T-helper 2 cell treated with Interferon-gamma antibody and Interleukin-4, amounts not matched to agents 100 ng/mL and 5 ng/mL, for 36 hours (primary cell): Measurements from ENCODE around the gene CASR. TPM values are rescaled to one million over a fixed set of nuclear protein-coding genes. Genes with fewer than 3 reads are reported as not detected.

Experiments used
- intact Hi-C: fragments of 100-400 bp; cut with micrococcal nuclease; formaldehyde crosslinking; loops from one replicate; pipeline ENCODE4 v1.15.1; 2023
- total RNA-seq: library from RNA; stranded (reverse); gene quantifications from 2 replicates; pipeline ENCODE4 v1.2.3, GENCODE V29; 2022

The CASR gene
- total RNA-seq, 1 donor from 2014 or later, result 0.02 TPM

DNA sequence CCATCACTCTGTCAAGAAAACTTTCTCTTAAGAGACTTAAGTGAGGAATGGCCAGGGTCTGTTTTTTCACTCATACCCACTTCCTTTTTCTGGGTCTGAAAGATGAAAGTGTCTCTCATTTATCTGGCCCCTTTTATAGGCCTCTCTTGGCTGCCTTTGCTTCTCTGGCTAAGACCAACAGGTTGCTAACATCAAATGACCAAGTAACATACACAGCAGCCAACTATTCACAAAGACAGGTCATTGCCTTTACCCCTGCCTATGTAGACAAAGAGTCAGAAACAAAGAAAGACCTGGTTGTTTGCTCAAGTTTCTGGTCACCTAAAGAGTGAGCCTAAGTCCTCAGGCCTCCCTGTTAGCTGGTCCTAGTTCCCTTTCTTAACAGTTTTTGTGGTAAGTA lies 117.6 kb downstream of the CASR start:
- intact Hi-C loops, result no loop called here

DNA sequence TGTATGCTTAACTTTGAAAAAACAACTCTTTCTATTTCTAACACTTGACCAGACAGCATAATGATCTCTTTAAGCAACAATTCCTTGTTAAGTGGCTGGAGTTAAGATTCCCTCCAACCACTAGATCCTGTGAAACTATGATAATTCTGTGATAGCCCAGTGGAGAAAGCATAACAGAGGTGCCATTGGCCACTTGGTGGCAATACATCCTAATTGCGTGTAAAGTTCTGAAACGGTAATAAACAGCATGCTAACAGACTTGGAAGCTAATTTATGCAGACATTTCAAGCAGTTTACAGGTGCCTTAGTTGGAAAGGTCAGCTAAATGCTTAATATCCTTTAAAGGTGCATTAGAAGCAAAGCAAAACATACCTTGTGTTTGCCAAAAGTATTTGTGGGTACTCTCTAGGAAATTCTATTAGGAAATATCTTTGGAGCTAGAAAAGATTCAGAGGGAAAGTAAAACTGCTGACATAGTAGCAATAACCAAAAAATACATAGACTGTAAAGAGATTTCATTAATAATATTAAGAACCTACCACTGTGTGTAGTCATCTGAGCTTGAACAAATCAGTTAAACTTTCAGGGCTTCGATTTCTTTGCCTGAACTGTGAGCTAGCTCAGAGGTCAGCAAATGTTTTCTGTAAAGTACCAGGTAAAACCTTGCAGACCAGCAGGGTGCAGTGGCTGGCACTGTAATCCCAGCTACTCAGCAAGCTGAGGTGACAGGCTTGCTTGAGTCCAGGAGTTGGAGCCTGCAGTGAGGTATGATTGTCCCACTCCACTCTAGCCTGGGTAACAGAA lies 122.6 kb downstream of the CASR start:
- intact Hi-C loops, result loop anchor here (2.0 kb wide), 1 partner anchor 51 kb away; no protein-coding TSS in a partner anchor

DNA sequence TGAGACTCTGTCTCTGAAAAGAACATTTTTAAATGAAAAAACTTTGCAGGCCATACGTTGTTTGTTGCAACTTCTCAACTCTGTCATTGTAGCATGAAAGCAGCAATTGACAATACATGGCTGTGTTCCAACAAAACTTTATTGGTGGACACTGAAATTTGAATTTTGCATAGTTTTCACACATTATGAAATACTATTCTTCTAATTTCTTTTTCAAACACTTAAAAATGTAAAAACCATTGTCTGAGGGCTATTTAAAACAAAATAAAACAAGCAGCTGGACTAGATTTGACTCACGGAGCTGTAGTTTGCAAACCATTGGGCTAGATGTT lies 123.1 kb downstream of the CASR start:
- intact Hi-C loops, result loop anchor here (2.0 kb wide), 1 partner anchor 50 kb away; no protein-coding TSS in a partner anchor

DNA sequence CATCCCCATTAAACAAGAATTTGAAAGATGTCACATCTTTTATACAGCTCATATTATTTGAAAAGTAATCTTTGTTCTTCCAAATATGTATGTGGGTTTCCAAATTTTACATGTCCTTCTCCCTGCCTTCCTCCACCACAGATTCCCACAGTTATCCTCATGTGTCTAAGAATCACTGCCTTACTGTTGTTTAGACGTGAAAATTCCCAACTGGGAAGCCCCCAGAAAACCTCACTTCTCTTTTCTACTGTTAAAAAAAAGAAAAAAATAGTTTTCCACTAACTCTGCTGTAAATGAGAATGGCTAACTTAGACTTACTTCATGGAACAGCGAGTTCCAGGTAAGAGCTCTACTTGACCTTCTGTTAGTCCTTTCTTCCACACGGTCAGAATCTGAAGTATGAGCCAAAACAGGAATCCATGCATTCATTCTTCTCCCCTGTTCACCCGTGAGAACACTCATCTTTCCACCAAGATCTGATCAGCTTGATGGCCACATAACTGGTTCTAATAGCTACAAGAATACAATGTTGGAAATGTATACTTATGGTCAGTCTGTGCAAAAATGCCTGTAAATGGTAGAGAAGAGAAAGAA lies 123.7 kb downstream of the CASR start:
- intact Hi-C loops, result loop anchor here (2.0 kb wide), 1 partner anchor 50 kb away; no protein-coding TSS in a partner anchor

DNA sequence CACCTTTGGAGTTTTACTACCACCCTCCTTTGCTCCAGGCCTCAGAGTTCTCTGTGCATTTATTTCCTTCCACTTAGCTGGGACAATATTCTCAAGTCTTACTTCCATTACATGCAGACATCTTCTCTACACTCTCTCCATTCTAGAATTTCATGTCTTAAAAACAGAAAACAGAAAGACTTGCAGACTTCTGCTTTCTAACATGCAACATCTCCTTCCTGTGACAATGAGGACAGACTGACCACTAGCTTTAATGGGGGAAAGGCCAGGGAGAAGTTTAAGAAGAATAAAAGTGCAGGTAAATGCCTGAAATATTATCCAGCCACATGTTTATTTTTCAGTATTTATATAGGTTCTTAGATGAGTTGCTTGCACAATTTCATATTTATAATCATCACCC lies 124.5 kb downstream of the CASR start:
- intact Hi-C loops, result loop anchor here (2.0 kb wide), 1 partner anchor 49 kb away; no protein-coding TSS in a partner anchor

DNA sequence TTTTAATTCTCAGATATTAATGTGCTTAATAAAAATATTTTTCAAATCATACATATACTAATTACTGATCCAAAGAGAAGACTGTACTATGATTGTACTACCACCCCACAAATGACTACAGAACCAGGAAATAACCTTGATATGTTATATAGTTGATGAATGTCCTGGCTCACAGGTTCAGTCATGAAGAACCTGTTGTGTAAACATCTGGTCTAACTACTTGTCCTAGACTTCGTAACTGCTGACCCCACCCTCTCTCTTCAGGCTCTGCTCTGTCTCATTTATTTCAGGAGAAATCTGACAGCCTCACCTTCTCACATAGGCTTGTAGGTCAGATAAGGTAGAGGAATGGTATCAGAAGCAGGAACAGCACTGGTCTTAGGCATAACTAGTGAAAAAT lies 126.9 kb downstream of the CASR start:
- intact Hi-C loops, result no loop called here

DNA sequence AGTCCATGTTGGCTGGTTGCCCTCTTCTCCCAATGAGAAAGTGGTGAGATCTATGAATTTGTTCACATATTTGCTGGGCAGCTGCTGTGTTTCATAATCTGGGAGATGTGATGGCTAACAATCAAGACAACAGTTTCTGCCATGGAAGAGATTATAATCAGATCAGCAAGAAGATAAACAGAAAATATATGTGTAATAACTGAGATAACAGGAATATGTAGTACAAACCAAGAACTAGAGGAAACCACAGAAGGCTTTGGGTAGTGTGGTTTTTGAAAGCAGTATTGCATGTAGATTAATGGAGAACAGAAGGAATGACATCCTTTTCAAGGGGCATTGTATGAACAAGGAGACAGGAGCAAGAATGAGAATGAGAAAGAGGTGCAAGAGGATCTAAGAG lies 129.4 kb downstream of the CASR start:
- intact Hi-C loops, result no loop called here

DNA sequence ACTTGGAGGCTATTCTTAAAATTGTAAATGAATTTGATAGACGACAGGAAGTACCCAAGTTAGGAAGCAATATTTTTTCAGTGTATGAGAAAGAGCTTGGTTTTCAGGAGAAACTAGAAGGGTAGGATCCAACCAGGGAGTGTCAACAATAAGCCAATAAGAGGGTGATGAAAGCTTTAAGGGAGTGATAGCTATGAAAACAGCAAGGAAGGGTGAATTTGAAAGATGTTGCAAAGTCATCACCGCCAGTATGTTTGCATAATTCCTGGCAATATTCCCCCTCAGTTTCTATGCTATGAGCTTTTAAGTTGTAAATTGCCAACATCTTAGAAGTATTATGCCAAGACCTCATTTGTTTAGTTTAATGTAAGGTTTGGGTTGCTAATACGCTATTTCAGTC lies 129.8 kb downstream of the CASR start:
- intact Hi-C loops, result no loop called here

DNA sequence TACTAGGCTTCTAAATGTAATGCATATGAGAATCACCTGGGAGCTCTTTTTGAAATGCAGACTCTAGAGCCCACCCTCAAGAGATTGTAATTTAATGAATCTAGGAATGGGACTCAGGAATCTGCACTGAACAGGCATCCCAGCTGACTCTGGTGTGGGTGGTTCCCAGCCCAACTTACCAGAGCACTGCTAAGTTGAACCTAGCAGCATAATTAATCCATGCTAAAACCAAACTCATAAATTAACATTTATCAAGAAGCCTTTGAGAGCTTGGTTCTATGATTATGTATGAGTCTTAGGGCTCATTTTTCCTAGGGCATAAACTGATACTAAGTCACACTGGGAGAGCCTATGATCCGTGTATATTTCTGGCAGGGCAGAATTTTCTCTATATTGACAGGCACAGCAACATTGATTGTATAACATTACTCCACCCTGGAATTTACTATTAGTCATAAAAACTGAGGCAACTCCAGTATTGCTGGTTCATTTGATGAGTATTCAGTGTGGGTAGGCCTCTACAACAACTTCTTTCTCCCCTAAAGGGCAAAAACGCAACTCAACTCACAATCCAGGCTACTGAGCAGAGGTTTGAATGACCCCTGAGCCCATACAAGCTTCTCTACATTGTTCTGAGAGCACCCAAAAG lies 130.9 kb downstream of the CASR start:
- intact Hi-C loops, result no loop called here

DNA sequence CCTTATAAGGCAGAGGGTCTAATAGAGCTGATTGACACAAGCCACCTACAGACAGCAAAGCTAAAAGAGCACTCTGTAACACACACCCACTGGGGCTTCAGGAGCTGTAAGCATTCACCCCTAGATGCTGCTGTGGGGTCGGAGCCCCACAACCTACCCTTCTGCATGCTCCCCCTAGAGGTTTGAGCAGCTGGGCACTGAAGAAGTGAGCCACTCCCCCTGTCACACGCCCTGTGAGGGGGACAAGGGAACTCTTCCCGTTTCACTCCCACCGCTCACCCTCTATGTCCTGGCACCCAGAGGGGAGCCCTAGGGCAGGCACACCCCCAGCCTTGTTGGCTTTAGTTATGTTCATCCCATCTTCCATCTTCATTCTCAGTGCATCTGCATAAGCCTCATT lies 132.2 kb downstream of the CASR start:
- intact Hi-C loops, result no loop called here

DNA sequence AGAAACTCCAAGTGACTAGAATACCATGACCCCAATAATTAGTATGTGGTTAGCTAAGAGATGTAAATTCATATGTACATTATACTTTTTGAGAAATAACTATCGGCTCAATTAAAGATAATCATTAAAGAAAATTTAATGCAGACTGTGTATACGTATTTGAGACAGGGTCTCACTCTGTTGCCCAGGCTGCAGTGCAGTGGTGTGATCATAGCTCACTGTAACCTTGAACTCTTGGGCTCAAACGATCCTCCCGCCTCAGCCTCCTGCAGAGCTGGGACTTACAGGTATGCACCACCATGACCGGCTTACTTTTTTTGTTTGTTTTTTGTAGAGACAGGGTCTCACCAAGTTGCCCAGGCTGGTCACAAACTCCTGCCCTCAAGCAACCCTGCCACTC lies 132.9 kb downstream of the CASR start:
- intact Hi-C loops, result no loop called here

DNA sequence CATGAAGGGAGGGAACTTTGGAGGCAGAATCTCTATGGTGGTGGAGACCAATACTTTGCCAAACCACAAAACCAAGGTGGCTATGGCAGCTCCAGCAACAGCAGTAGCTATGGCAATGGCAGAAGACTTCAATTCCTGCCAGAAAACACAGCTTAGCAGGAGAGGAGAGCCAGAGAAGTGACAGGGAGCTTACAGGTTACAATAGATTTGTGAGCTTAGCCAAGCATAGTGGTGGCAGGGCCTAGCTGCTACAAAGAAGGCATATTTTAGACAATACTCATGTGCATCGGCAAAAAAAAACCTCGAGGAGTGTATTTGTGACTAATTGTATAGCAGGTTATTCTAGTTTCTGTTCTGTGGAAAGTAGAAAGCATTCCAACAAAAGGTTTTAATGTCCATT lies 135.2 kb downstream of the CASR start:
- intact Hi-C loops, result no loop called here

DNA sequence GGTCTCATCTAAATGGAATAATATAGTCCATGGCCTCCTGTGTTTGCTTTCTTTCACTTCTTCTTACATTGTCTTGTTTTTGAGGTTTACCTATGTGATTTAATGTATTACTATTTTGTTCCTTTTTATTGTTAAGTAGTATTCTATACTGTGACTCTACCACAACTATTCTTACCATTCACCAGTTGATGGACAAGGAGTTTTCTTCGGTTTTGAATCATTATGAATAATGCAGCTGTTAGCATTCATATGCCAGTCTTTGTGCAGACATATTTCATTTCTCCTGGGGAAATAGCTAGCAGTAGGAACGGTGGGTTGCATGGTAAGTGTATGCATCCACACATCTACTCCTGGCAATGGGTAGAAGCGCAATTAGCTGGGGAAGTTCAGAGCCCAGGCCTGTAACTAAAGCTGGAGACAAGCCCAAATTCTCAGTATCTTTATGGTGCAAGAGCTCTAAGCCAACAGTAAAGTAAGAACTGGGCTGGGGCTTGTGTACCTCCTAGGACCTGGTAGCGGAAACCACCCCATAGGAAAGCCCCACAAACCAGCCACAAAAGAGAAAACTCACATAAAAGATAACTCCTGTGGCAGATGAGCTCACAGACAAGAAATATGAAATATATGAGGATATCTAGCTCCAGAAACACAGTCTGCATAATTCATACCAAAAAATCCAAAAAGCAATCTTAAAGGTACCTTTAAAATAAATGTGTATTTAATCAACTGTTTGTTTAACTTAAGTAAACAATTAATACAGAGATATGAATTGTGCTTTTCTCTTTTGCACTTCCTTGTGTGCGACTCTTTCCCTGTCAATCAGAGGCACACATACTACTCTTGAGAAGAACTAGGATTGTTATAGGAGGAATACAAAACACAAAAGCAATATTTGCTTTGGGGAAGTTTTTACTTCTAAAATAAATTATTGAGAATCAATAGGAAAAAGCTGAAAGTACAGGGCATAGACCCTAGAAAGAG lies 138.9 kb downstream of the CASR start:
- intact Hi-C loops, result no loop called here

DNA sequence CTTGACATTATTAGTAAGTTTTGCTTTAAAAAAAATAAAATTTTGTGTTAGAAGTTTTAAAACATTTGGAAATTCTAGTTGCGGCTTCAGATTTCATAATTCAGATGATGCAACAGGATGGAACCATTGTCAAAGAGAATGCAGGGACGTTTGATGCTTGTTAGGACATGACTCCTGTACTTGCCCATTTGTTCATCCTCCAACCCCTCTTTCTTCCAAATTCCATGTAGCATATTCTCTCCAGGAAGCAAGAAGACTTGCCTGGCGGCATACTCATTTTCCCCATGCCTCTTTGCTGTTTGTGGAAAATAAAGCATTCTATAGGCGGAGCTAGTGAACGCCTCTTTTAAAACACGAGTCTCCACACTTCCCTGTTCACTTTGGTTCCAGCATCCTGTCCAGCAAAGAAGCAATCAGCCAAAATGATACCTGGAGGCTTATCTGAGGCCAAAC lies 141.4 kb downstream of the CASR start, which contains the start of gene CSTA:
Gene CSTA, plus strand, starts transcription at position 378 of the 453 bp plus-strand sequence. Its CDS starts 45 bp downstream, at position 423.
- intact Hi-C loops, result no loop called here

DNA sequence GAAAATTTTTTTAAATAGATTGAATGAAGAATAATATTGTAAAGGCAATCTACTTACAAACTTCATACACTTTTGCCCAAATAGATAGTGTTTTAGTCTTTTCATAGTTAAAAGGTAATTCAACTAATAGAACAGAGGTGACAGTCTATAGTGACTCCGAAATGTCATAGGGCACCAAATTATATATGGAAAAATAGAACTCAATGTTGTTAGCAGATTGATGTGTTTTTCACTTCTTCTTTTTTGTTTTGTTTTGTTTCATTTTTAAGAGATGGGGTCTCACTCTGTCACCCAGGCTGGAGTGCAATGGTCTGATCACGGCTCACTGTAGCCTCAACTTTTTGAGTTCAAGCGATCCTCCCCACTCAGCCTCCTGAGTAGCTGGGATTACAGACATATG lies 142.3 kb downstream of the CASR start:
- intact Hi-C loops, result no loop called here

DNA sequence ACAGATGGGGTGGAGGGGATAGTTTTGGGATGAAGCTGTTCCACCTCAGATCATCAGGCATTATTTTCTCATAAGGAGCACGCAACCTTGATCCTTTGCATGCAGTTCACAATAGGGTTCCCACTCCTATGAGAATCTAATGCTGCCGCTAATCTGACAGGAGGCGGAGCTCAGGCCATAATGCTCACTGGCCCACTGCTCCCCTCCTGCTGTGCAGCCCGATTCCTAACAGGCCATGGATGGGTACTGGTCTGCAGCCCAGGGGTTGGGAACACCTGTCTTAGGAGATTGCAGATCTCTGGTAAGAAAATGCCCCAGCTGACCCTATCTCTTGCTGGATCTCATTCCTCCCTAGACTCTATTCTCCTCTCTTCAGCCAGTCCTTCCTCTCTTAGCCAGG lies 148.4 kb downstream of the CASR start:
- intact Hi-C loops, result no loop called here

DNA sequence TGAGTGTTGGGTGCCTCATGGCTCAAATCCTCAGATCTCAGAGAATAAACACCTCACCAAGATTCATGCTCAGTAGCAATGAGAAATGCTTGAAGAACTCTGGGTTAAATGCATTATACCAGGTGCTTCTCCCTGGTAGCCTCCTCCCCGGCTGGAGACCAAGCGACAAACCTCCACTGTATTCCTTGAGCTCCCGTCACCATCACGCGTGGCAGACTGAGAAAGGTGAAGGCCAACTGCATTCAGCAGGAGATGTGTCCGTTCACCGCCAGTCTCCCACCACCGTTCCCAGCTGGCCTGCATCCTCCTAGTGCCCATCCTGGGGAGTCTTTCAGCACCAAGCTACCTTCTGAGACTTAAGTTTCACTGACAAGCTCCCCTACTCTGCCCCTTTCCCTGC lies 149.1 kb downstream of the CASR start:
- intact Hi-C loops, result no loop called here
